Measurements from ENCODE around the gene VRK2. TPM values are rescaled to one million over a fixed set of nuclear protein-coding genes. Genes with fewer than 3 reads are reported as not detected.

Gene VRK2
- total RNA-seq, 1 experiment from 2014 or later = 33.0 TPM

- TF ChIP-seq YY1 (IDR thresholded peaks at IDR 0.05; ENCODE audit: extremely low read depth, insufficient replicate concordance, low read depth, low read length) = no peak
- TF ChIP-seq ZFX (IDR thresholded peaks at IDR 0.05) = no peak
- no peak for TF ChIP-seq MAX (IDR thresholded peaks at IDR 0.05)
- no peak for TF ChIP-seq FOSL1 (IDR thresholded peaks at IDR 0.05; ENCODE audit: low read depth)
- TF ChIP-seq POLR2AphosphoS5 (IDR thresholded peaks at IDR 0.05; ENCODE audit: low read depth, low read length) = no peak
- no peak for TF ChIP-seq EZH2 (IDR thresholded peaks at IDR 0.05)
- no peak for TF ChIP-seq CEBPB (IDR thresholded peaks at IDR 0.05; ENCODE audit: low read depth)
- no peak for TF ChIP-seq ATF3 (IDR thresholded peaks at IDR 0.05)
- no peak for TF ChIP-seq CBX3 (IDR thresholded peaks at IDR 0.05; ENCODE audit: low read depth)
- TF ChIP-seq SIN3A (IDR thresholded peaks at IDR 0.05; ENCODE audit: low read depth) = no peak
- no peak for TF ChIP-seq SP1 (IDR thresholded peaks at IDR 0.05; ENCODE audit: low read depth)
- TF ChIP-seq ELF1 (IDR thresholded peaks at IDR 0.05; ENCODE audit: borderline replicate concordance, low read depth) = no peak
- TF ChIP-seq REST (IDR thresholded peaks at IDR 0.05; ENCODE audit: low read depth) = no peak
- TF ChIP-seq EZH2phosphoT487 (IDR thresholded peaks at IDR 0.05; ENCODE audit: borderline replicate concordance) = no peak
- no peak for TF ChIP-seq SRF (IDR thresholded peaks at IDR 0.05; ENCODE audit: low read depth)
- no peak for TF ChIP-seq ZBTB33 (IDR thresholded peaks at IDR 0.05; ENCODE audit: extremely low read depth, insufficient replicate concordance, low read length)
- TF ChIP-seq JUND (IDR thresholded peaks at IDR 0.05) = no peak
- TF ChIP-seq TCF7L2 (IDR thresholded peaks at IDR 0.05; ENCODE audit: borderline replicate concordance, extremely low read depth, insufficient read depth, insufficient read length) = no peak
- TF ChIP-seq EGR1 (IDR thresholded peaks at IDR 0.05; ENCODE audit: low read depth) = no peak
- Histone ChIP-seq H3K9me2 (ENCODE audit: insufficient read depth) (no peaks in the 10 kb centered on the region; the same call in 1 of the 2 replicates), H3K4me3 (replicated peaks in 1 of 2; ENCODE audit: low read depth in 1 of 2, low read length in 2 of 2) (no peak overlapping the region), H2AFZ (ENCODE audit: low read depth, low read length, poor library complexity, severe bottlenecking) (no peak overlapping the region), H3K79me2 (ENCODE audit: insufficient read depth, low read length) (no peaks in the 10 kb centered on the region), H3K9me3 (ENCODE audit: control insufficient read depth in 1 of 2, insufficient read depth in 1 of 2, low read depth in 1 of 2, low read length in 2 of 2) (0 out of 4 replicates have a peak, but pooled peaks cover under 1% of the 10 kb centered on the region in 2 experiments), H3K4me2 (ENCODE audit: low read length) (no peak overlapping the region), H4K20me1 (ENCODE audit: insufficient read depth) (no peaks in the 10 kb centered on the region), H3K36me3 (ENCODE audit: control insufficient read depth in 1 of 2, insufficient read depth in 2 of 2, low read length in 2 of 2) (no peaks in the 10 kb centered on the region), H3K4me1 (ENCODE audit: control insufficient read depth in 1 of 2, insufficient read depth in 2 of 2, low read length in 2 of 2) (no peaks in the 10 kb centered on the region), H3K9ac (ENCODE audit: low read length) (no peak overlapping the region), H3K27ac (ENCODE audit: low read depth, low read length) (no peak overlapping the region), H3K27me3 (ENCODE audit: insufficient read depth, low read length) (no peaks in the 10 kb centered on the region)
- DNase-seq (ENCODE audit: low read depth, low spot score) (no peak), ATAC-seq (no peak)
- ChIA-PET RAD21 (ENCODE audit: low non-redundant PET in 1 of 2, low total read pairs in 2 of 2, uncharacterized antibody in 2 of 2, unreplicated experiment in 2 of 2) (no interaction called here), POLR2A (no interaction called here), CTCF (no interaction called here)
- BruUV-seq (replicated peaks) = no TSS peak
- intact Hi-C loops (cut with micrococcal nuclease) = no loop called here
These were observed 36.0 kb upstream of the VRK2 start for GRCh38 chr2:58010599-58010998.
